HG02970 (cell line): Measurements from ENCODE around the gene KIAA0513.
"Not testable (repeated sequence)": the region's sequence is repeated elsewhere in the genome, so short reads cannot be mapped to it uniquely, and the experiment has no call there.

Experiments used
- ATAC-seq: cut with Tn5 transposase; IDR thresholded peaks from one replicate; pipeline ENCODE4 v1.9.1; 2021; ENCODE audit warnings: mild to moderate bottlenecking, moderate library complexity, moderate number of reproducible peaks; ENCODE audit not compliant: unreplicated experiment, low FRiP score

Gene KIAA0513

GRCh38 chr16:85028685-85029407, 1.3 kb downstream of the KIAA0513 start:
- ATAC-seq, result no peak

- ATAC-seq, result no peak
Observed at GRCh38 chr16:85029408-85029784, 1.8 kb downstream of the KIAA0513 start.

- ATAC-seq, result no peak
Observed at GRCh38 chr16:85029981-85030401, 2.4 kb downstream of the KIAA0513 start.

- no peak for ATAC-seq
Observed at GRCh38 chr16:85031451-85031850, 3.9 kb downstream of the KIAA0513 start.

- ATAC-seq, result not testable (repeated sequence)
Observed at GRCh38 chr16:85032187-85032586, 4.6 kb downstream of the KIAA0513 start.

GRCh38 chr16:85033171-85033570, 5.6 kb downstream of the KIAA0513 start:
- no peak for ATAC-seq

GRCh38 chr16:85034591-85035433, 7.2 kb downstream of the KIAA0513 start:
- ATAC-seq, result no peak

GRCh38 chr16:85036236-85037049, 8.8 kb downstream of the KIAA0513 start:
- ATAC-seq, result no peak

- no peak for ATAC-seq
Observed at GRCh38 chr16:85037050-85037410, 9.4 kb downstream of the KIAA0513 start.

GRCh38 chr16:85037721-85038120, 10.1 kb downstream of the KIAA0513 start:
- no peak for ATAC-seq

GRCh38 chr16:85040685-85041084, 13.1 kb downstream of the KIAA0513 start:
- ATAC-seq, result no peak

- ATAC-seq, result no peak
Observed at GRCh38 chr16:85041219-85042166, 13.9 kb downstream of the KIAA0513 start.

GRCh38 chr16:85042167-85042526, 14.6 kb downstream of the KIAA0513 start:
- no peak for ATAC-seq

- no peak for ATAC-seq
Observed at GRCh38 chr16:85042606-85043005, 15.0 kb downstream of the KIAA0513 start.

- ATAC-seq, result no peak
Observed at GRCh38 chr16:85045077-85045476, 17.5 kb downstream of the KIAA0513 start.

- no peak for ATAC-seq
Observed at GRCh38 chr16:85045641-85046471, 18.3 kb downstream of the KIAA0513 start.

- no peak for ATAC-seq
Observed at GRCh38 chr16:85046472-85046916, 18.9 kb downstream of the KIAA0513 start.

- no peak for ATAC-seq
Observed at GRCh38 chr16:85046931-85047866, 19.6 kb downstream of the KIAA0513 start.
